ENCODE results near the gene USP50.
"Not testable (repeated sequence)": the region's sequence is repeated elsewhere in the genome, so short reads cannot be mapped to it uniquely, and the experiment has no call there.

Gene USP50

GRCh38 chr15:50542887-50543210 lies 3.6 kb downstream of the USP50 start:
- H3K4me3 ChIP-seq (ENCODE audit: low read depth, low read length): no peak overlapping the region
- no peak for TF ChIP-seq CTCF (IDR thresholded peaks at IDR 0.05; ENCODE audit: low read depth, low read length)

- no peak overlapping the region for H3K4me3 ChIP-seq (ENCODE audit: low read depth, low read length)
- TF ChIP-seq CTCF (IDR thresholded peaks at IDR 0.05; ENCODE audit: low read depth, low read length): no peak
Observed at GRCh38 chr15:50531766-50532165, 14.7 kb downstream of the USP50 start.

- TF ChIP-seq CTCF (IDR thresholded peaks at IDR 0.05; ENCODE audit: low read depth, low read length): no peak
Observed at GRCh38 chr15:50531163-50531562, 15.3 kb downstream of the USP50 start.

DNA sequence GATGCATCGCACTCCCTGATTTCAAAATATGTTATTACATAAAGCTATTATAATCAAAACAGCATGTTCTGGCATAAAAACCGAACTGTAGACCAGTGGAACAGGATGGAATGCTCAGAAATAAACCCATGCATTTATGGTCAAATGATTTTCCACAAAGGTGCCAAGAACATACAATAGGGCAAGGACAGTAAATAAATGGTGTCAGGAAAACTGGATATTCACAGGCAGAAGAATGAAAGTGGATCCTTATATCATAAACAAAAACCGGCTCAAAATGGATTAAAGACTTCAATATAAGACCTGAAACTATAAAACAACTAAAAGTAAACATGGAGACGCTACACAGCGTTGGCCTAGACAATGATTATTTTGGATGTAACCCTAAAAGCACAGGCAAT lies 22.6 kb downstream of the USP50 start:
- no peak for TF ChIP-seq CTCF (IDR thresholded peaks at IDR 0.05; ENCODE audit: low read depth, low read length)
- H3K4me3 ChIP-seq (ENCODE audit: low read depth, low read length): no peak overlapping the region

More at GRCh38 chr15:50531163-50531562, 15.3 kb downstream of the USP50 start:
- no peak overlapping the region for H3K4me3 ChIP-seq (ENCODE audit: low read depth, low read length)

GRCh38 chr15:50519740-50520425 lies 26.6 kb downstream of the USP50 start:
- H3K4me3 ChIP-seq (ENCODE audit: low read depth, low read length): no peak overlapping the region
- TF ChIP-seq CTCF (IDR thresholded peaks at IDR 0.05; ENCODE audit: low read depth, low read length): no peak

DNA sequence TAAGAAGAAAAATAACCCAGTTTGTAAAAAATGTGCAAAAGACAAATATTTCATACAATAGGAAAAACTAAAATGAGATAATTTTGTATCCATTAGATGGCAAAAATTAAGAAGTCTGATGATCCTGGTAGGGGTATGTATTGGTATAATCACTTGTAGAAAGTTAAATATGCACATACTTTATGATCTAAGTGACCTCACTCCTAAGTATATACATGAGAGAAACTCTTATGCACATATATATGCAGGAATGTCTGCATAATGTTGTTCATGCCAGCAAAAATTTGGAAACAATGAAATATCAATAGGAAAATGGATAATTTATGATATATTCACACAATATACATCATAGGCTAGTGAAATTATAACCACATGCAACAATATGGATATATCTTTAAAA lies 33.5 kb downstream of the USP50 start:
- H3K4me3 ChIP-seq (ENCODE audit: low read depth, low read length): no peak overlapping the region
- TF ChIP-seq CTCF (IDR thresholded peaks at IDR 0.05; ENCODE audit: low read depth, low read length): no peak

- H3K4me3 ChIP-seq (ENCODE audit: low read depth, low read length): no peak overlapping the region
- no peak for TF ChIP-seq CTCF (IDR thresholded peaks at IDR 0.05; ENCODE audit: low read depth, low read length)
Observed at GRCh38 chr15:50506121-50506520, 40.3 kb downstream of the USP50 start.

GRCh38 chr15:50505656-50506055 lies 40.8 kb downstream of the USP50 start:
- not testable (repeated sequence) for H3K4me3 ChIP-seq (ENCODE audit: low read depth, low read length)

Measured in WI38 (cell line).